Chondrocyte (in vitro differentiated cells): ENCODE data around the gene PI16. TPM values are rescaled to one million over a fixed set of nuclear protein-coding genes. Genes with fewer than 3 reads are reported as not detected.

Experiments used
- DNase-seq: peaks from one replicate; pipeline ENCODE4 v3.0.0; 2021; ENCODE audit warnings: mixed read lengths, low spot score
- H3K27ac Mint-ChIP-seq: one replicate; pipeline ENCODE4 v1.8.0; 2021; ENCODE audit warnings: mild to moderate bottlenecking, moderate library complexity, mixed read lengths; ENCODE audit not compliant: unreplicated experiment
- H3K27me3 Mint-ChIP-seq: 2 replicates; pipeline ENCODE4 v1.8.0; 2021; ENCODE audit warnings: low read depth, mixed read lengths
- H3K36me3 Mint-ChIP-seq: 2 replicates; pipeline ENCODE4 v1.8.0; 2021; ENCODE audit warnings: low read depth, mixed read lengths
- H3K4me1 Mint-ChIP-seq: 2 replicates; pipeline ENCODE4 v1.8.0; 2021; ENCODE audit warnings: low read depth, mild to moderate bottlenecking, mixed read lengths
- H3K4me3 Mint-ChIP-seq: one replicate; pipeline ENCODE4 v1.8.0; 2021; ENCODE audit warnings: mild to moderate bottlenecking, moderate library complexity, mixed read lengths; ENCODE audit not compliant: unreplicated experiment
- H3K9me3 Mint-ChIP-seq: 2 replicates; pipeline ENCODE4 v1.8.0; 2021; ENCODE audit warnings: low read depth, mixed read lengths
- CTCF ChIP-seq: fragments of 200-600 bp; sonication (generic); IDR thresholded peaks from 2 replicates; pipeline ENCODE4 v1.5.0; 2021; ENCODE audit warnings: antibody characterized with exemption, mild to moderate bottlenecking, moderate library complexity
- total RNA-seq: library from RNA; stranded (reverse); gene quantifications from 3 replicates; pipeline ENCODE4 v1.2.1, GENCODE V29; 2021

The PI16 gene
- total RNA-seq, 1 donor from 2014 or later: not detected

- Mint-ChIP-seq H3K4me1 (no peaks in the 10 kb centered on the region), H3K27ac (no peak within 1 kb of the TSS), H3K4me3 (no peak within 1 kb of the TSS), H3K9me3 (no peaks in the 10 kb centered on the region), H3K36me3 (no peaks in the 10 kb centered on the region), H3K27me3 (peaks cover 4% of the 10 kb centered on the region)
- no peak for DNase-seq
- TF ChIP-seq CTCF: no peak
Measured at GRCh38 chr6:37005061-37005810, 50.7 kb downstream of the PI16 start, which contains the start of gene FGD2. TSS of gene FGD2 (plus strand) at chr6:37005655. CDS start at chr6:37005818, 163 bp downstream.

GRCh38 chr6:37005827-37006567 is 51.5 kb downstream of the PI16 start:
- no peak for TF ChIP-seq CTCF
- Mint-ChIP-seq H3K4me1 (no peaks in the 10 kb centered on the region), H3K27me3 (peaks cover 4% of the 10 kb centered on the region), H3K36me3 (no peaks in the 10 kb centered on the region), H3K4me3 (no peak overlapping the region), H3K27ac (no peak overlapping the region), H3K9me3 (no peaks in the 10 kb centered on the region)
- no peak for DNase-seq

- no peaks in the 10 kb centered on the region for H3K9me3 Mint-ChIP-seq
- no peak for TF ChIP-seq CTCF
- no peaks in the 10 kb centered on the region for H3K4me1 Mint-ChIP-seq
- peaks cover 4% of the 10 kb centered on the region for H3K27me3 Mint-ChIP-seq
- H3K4me3 Mint-ChIP-seq: no peak overlapping the region
- no peak overlapping the region for H3K27ac Mint-ChIP-seq
- no peaks in the 10 kb centered on the region for H3K36me3 Mint-ChIP-seq
- no peak for DNase-seq
Measured at GRCh38 chr6:37006793-37007339, 52.3 kb downstream of the PI16 start.

- TF ChIP-seq CTCF: no peak
- Mint-ChIP-seq H3K27ac (no peak overlapping the region), H3K9me3 (no peaks in the 10 kb centered on the region), H3K4me3 (no peak overlapping the region), H3K27me3 (no peaks in the 10 kb centered on the region), H3K4me1 (no peaks in the 10 kb centered on the region), H3K36me3 (no peaks in the 10 kb centered on the region)
- no peak for DNase-seq
Measured at GRCh38 chr6:37007340-37008043, 53.0 kb downstream of the PI16 start.
